DMS53 treated with DMSO at 0.1 percent for 48 hours (cell line): ENCODE measurements around the gene OR10K1.

Experiments used
- DNase-seq: peaks from one replicate; lab custom pipeline; 2025; ENCODE audit not compliant: unreplicated experiment; lab: John Stamatoyannopoulos, UW

The OR10K1 gene

DNA sequence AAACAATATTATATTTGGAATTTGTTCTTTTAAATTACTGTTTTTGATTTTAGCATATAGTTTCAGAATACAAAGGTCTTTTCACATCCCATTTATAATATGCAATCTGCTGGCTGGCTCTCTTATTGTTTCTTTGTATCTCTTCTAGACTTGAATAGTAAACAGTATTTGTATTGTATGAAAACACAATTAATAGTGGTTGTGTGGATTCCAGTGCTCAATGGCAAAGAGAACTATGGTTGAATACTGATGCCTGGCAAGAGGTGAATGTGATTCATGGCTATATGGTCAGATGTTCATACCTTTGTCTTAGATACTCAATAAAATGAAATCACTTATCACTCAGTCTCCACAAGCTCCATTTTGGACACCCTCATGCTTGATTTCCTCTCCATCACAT lies 55.3 kb downstream of the OR10K1 start:
- DNase-seq: no peak
